GM18502 (cell line): ENCODE measurements around the gene ZNF429.
"Not testable (repeated sequence)": the region's sequence is repeated elsewhere in the genome, so short reads cannot be mapped to it uniquely, and the experiment has no call there.

Source experiments
- ATAC-seq: cut with Tn5 transposase; IDR thresholded peaks from one replicate; pipeline ENCODE4 v1.9.1; 2021; ENCODE audit warnings: mild to moderate bottlenecking; ENCODE audit not compliant: unreplicated experiment, poor library complexity

The ZNF429 gene

GRCh38 chr19:21505459-21506451 lies at the start of gene ZNF429:
ZNF429 (plus strand) TSS chr19:21505602; CDS start chr19:21505772, 170 bp downstream.
- peak; percentile 100 for ATAC-seq

GRCh38 chr19:21460686-21461085 lies 44.7 kb upstream of the ZNF429 start:
- ATAC-seq, result no peak

DNA sequence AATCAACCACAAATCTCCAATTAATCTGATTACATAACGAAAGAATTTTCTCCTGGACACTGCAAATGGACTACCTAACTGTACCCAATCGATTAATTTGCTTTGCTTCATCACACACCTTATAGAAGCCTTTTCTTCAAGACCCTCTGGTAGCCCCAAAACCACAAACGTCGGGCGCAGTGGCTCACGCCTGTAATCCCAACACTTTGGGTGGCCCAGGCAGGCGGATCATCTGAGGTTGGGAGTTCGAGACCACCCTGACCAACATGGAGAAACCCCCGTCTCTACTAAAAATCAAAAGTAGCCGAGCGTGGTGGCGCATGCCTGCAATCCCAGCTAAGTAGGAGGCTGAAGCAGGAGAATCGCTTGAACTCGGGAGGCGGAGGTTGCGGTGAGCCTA lies 42.9 kb upstream of the ZNF429 start:
- ATAC-seq, result no peak

DNA sequence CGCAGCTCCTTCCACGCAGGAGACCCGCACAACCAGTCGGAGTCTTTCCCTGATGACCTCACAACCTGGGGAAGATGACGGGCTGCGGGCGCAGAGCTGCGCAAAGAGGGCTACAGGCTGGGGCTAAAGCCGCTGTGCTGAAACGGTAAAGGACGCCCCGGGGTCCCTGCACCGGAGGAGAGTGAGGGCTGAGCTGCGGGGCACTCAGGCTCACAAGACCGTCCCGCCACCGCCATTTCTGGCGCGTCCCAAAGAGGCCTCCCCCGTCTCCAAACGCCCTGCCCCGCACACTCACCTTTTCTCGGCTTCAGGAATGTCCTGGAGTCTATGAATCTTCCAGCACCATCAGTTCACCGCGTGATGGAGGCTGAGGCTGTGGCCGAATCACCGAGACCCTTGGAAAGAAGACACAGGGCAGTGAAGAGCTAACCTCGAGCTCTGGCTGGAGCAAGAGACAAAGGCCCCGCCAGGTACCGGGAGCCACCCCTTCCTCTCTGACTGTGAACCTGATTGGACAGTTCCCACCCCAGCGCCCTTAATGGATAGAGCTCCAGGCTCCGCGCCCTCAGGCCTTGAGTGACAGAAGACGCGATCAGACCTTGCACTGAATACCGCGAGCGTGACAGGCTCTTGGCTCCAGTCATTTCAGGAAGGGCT lies 41.8 kb upstream of the ZNF429 start:
- no peak for ATAC-seq

DNA sequence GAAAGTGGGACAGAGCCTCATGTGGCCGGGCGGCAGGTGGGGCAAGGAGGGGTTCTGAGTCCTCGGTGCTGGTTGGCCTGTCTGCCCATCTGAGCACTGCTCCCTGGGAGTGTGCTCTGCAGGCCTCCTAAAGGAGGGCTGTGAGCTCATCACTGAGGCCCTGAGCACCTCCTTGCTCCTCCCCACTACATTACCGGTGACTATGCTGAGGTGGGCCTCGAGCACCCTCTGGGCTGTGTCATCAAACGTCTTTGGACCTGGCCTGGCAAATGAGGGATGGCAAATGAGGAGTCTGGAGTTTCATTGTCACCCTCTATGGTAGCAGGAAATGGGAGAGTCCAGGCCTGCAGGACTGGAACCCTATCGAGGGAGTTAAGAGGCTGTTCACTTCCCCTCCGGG lies 38.8 kb upstream of the ZNF429 start:
- no peak for ATAC-seq

GRCh38 chr19:21468791-21469190 lies 36.6 kb upstream of the ZNF429 start:
- no peak for ATAC-seq

DNA sequence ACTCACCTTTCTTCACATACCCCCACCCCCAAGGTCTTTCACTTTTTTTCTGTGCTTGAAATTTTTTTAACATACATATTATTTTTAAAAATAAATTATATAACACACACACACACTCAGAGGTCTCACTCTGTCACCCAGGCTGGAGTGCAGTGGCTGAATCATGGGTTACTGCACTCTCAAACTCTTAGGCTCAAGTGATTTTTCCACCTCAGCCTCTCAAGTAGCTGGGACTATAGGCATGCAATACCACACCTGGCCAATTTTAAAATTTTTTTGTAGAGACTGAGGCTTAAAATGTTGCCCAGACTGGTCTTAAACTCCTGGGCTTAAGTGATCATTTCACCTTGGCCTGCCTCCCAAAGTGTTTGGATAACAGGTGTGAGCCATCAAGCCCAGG lies 32.9 kb upstream of the ZNF429 start:
- no peak for ATAC-seq

- no peak for ATAC-seq
These were observed 30.7 kb upstream of the ZNF429 start for GRCh38 chr19:21474671-21475181.

- ATAC-seq, result not testable (repeated sequence)
These were observed 23.0 kb upstream of the ZNF429 start for GRCh38 chr19:21482361-21482760.

DNA sequence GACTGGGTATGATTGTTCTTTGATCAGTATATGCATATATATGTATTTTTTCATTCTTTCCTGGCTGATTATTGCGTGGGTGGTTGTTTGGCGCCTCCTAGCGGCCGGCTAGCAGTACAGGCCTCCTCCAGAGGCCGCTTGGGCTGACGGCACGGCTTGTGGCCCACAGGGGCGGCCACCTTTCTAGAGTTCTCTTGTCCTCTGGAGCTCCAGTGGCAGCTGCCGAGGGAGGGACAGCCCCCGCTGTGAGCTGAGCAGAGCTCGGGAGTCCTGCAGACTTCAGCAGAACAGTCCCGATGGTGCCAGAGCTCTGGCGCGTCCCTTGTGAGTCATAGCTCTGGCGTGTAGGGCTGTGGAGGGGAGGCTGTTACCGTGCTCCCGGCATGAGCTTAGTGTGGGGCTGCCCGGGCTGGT lies 22.5 kb upstream of the ZNF429 start:
- no peak for ATAC-seq

GRCh38 chr19:21483589-21484170 lies 21.7 kb upstream of the ZNF429 start:
- no peak for ATAC-seq

DNA sequence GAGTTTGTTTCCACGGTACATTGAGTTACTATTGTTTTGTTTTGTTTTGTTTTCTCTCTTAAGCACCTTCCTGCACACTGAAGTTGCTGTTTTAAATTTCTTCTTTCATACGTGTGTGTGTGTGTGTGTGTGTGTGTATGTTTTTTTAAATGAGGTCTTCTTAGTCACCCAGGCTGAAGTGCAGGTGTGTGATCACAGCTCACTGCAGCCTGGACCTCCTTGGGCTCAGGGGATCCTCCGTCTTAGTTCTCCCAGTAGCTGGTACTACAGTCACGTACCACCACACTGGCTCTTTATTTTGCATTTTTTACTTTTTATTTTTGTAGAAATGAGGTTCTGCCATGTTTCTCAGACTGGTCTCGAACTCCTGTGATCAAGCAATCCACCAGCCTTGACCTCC lies 20.8 kb upstream of the ZNF429 start:
- ATAC-seq, result no peak

DNA sequence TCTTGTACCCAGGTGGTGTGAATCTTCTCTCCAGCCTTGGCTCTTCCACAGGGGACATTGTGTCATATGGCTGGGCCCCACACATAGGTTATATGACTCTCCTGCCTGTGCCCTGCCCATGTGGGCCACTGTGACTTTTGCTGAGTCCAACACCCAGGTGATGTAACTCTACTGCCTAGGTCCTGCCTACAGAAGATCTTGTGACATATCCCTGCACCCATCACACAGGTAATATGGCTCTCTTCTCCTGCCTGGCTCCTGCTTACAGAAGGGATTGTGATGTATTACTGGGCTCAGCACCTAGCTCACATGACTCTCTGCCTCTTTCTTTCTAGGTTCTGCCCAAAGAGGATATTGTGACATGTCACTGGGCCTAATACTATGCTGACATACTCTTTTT lies 19.5 kb upstream of the ZNF429 start:
- ATAC-seq, result no peak

DNA sequence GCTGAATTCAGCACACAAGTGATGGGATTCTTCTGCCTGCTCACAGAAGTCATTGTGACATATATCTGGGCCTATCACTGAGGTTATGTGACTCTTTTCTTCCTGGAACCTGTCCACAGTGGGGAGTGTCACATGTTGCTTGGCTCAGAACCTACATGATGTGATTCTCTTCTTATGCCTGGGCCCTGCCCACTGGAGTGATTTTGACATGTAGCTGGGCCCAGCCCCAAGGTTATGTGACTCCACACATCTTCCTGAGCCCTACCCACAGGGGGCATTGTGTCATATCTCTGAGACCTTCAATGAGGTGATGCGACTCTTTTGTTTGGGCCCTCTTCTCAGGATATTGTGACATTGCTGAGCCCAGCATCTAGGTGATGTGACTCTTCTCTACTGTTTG lies 17.4 kb upstream of the ZNF429 start:
- no peak for ATAC-seq

- ATAC-seq, result no peak
These were observed 14.3 kb upstream of the ZNF429 start for GRCh38 chr19:21491146-21491545.

DNA sequence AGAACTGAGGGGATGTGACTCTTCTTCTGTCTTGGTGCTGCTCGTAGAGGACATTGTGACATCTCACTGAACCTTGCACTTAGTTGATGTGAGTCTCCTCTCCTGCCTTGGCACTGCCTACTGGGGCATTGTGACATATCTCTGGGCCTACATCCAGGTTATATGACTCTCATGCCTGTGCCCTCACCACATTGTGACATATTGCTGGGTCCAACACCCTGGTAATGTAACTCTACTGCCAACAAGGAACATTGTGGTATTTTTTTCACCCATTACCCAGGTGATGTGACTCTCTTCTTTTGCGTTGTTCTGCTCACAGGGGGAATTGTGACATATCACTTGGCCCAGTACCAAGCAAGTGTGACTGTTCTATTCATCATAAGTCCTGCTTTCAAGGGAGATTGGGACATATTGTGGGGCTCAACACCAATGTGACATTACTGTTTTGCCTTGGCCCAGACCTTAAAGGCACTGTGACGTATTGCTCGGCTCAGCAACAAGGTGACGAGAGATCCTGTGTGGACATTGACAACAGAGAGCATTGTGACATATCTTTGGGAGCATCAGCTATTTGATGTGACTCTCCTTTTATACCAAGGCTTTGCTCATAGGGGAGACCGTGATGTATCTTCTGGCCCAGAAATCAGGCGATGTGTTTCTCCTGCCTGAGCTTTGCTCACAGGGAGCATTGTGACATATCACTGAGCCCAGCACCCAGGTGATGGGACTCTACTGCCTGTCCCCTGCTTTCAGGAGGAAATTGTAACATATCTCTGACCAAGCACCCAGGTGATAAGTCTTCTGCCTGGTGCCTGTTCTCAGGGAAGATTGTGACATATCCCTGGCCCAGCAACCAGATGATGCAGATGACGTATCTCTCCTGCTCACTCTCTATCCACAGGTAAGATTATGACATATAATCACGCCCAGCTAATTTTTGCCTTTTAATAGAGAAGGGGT lies 12.2 kb upstream of the ZNF429 start:
- no peak for ATAC-seq

- ATAC-seq, result no peak
These were observed 8.5 kb upstream of the ZNF429 start for GRCh38 chr19:21496876-21497275.

DNA sequence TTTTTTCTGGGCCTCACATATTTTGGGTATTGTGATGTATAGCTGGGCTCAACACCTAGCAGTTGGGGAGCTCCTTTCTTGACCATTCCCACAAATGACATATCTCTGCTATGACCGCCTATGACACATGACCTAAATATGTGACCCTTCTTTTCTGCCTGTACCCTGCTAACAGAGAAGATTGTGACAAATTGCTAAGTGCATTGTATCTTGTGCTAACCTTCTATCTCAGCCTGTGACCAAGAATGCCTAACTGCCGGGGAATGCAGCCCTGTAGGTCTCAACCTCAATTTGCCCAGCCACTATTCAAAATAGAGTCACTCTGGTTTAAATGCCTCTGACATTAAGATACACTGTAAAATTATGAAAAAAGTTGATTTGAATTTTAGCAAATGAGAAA lies 6.8 kb upstream of the ZNF429 start:
- ATAC-seq, result no peak

GRCh38 chr19:21508198-21508597 lies 2.8 kb downstream of the ZNF429 start:
- ATAC-seq, result no peak

DNA sequence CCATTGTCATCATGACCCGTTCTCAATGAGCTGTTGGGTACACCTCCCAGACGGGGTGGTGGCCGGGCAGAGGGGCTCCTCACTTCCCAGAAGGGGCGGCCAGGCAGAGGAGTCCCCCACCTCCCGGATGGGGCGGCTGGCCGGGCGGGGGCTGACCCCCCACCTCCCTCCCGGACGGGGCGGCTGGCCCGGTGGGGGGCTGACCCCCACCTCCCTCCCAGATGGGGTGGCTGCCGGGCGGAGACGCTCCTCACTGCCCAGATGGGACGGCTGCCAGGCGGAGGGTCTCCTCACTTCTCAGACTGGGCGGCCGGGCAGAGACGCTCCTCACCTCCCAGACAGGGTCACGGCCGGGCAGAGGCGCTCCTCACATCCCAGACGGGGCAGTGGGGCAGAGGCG lies 5.7 kb downstream of the ZNF429 start:
- not testable (repeated sequence) for ATAC-seq
